H54 (cell line): Measurements from ENCODE around the gene ACR.

Source experiments
- DNase-seq: peaks from one replicate; pipeline ENCODE4 v3.0.0; 2011; ENCODE audit warnings: low spot score, mixed read lengths; ENCODE audit not compliant: insufficient read length
- FAIRE-seq: peaks from 3 replicates; lab custom pipeline; 2011; peaks lifted over from hg19 to GRCh38; lab: Jason Lieb, UNC
- POLR2A ChIP-seq: IDR thresholded peaks from 2 replicates; pipeline ENCODE4 v1.6.1; 2011; ENCODE audit warnings: low read depth, mild to moderate bottlenecking, low read length

Gene ACR

GRCh38 chr22:50716290-50717024 lies 21.5 kb upstream of the ACR start:
- FAIRE-seq: no peak

DNA sequence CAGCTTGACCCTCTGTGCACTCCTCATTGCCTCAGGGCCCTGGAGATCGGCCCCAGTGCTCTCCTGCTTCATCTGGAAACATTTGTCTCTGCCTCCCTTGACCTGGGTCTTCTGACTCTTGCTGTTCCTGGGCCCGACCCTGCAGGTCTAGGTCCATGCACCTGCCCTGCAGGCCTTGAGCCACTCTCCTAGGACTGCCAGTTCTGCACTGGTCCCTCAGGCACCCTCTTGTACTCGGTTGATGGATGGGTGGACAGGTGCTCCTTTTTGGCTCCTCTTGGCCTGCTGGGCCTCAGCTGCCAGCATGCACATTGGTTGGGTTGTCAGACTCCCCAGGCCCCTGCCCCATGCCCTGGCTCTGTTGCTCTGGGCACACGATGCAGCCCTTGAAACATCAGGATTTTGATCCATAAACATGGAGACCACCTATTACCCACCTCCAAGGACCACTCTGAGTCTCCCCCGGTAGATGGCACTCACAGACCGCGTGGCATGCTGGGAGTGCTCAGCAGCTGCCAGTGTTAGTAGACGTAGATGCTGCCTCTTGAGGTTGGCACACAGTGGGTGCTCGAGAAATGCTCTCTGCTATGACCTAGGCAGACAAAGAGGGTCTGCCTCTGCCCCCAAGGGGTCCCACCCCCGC lies 20.2 kb upstream of the ACR start:
- no peak for TF ChIP-seq POLR2A
- DNase-seq (no peak), FAIRE-seq (no peak)

More at GRCh38 chr22:50716290-50717024, 21.5 kb upstream of the ACR start:
- DNase-seq: no peak
- TF ChIP-seq POLR2A: no peak

DNA sequence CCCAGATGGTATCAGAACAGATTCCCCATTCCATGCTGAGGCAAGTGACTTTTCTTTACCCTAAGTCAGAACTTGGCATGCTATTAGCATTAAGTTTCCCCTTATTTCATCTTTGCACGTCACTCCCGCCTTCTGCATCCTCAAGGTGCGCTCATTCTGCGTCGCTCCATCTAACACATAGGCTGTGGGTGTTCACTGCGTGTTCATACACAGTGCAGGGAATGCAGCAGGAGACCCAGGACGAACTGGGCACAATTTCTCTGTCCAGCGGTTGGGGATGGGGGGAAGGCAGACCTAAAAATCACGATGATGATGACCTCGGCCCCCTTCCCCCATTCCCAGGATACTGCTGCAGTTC lies 19.7 kb upstream of the ACR start:
- no peak for TF ChIP-seq POLR2A
- no peak for FAIRE-seq

GRCh38 chr22:50719814-50720300 lies 18.1 kb upstream of the ACR start:
- DNase-seq (no peak), FAIRE-seq (no peak)
- TF ChIP-seq POLR2A: no peak

More for the DNA sequence above, 19.7 kb upstream of the ACR start:
- no peak for DNase-seq

DNA sequence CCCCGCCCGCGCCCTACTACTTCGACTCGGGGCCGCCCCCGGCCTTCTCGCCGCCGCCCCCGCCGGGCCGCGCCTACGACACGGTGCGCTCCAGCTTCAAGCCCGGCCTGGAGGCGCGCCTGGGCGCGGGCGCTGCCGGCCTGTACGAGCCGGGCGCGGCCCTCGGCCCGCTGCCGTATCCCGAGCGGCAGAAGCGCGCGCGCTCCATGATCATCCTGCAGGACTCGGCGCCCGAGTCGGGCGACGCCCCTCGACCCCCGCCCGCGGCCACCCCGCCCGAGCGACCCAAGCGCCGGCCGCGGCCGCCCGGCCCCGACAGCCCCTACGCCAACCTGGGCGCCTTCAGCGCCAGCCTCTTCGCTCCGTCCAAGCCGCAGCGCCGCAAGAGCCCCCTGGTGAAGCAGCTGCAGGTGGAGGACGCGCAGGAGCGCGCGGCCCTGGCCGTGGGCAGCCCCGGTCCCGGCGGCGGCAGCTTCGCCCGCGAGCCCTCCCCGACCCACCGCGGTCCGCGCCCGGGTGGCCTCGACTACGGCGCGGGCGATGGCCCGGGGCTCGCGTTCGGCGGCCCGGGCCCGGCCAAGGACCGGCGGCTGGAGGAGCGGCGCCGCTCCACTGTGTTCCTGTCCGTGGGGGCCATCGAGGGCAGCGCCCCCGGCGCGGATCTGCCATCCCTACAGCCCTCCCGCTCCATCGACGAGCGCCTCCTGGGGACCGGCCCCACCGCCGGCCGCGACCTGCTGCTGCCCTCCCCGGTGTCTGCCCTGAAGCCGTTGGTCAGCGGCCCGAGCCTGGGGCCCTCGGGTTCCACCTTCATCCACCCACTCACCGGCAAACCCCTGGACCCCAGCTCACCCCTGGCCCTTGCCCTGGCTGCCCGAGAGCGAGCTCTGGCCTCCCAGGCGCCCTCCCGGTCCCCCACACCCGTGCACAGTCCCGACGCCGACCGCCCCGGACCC lies 17.4 kb upstream of the ACR start:
- DNase-seq: no peak
- TF ChIP-seq POLR2A: no peak
- FAIRE-seq: no peak

- TF ChIP-seq POLR2A: no peak
- FAIRE-seq (no peak), DNase-seq (no peak)
These were observed 16.7 kb upstream of the ACR start for GRCh38 chr22:50721257-50721844.

- TF ChIP-seq POLR2A: no peak
- DNase-seq (no peak), FAIRE-seq (no peak)
These were observed 15.8 kb upstream of the ACR start for GRCh38 chr22:50722048-50722701.

DNA sequence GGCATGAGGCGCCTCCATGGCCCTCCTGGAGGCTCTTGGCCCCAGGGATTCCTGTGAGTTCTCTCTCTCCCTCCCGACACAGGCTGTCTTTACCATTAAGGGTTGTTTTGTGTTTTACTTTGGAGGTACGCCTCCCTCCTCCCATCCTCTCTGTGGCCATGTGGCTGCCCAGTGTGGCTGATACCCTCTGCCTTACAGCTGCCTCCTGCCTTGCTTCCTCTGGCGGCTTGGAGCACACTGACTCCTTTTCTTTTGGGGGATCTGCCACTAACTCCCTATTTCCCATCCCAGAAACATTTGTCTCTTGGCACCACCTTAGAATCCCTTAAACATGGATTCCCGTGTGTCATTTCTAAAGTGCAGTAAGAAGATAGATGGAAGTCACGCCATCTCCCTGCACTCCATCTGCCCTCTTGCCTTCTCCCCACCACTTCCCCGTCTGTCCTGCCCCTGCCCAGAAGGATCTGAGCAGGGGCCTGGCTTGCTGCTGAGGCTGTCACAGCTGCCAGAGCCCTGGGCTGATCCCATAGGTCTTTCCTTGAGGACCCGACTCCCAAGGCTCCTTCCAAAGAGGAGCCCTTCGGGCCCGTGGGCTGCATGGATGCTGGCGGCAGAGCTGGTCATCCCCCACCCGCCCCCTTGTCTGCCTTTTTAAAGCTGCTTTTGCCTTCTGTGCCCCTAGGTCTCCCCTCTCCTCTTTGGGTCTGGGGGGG lies 15.1 kb upstream of the ACR start:
- TF ChIP-seq POLR2A: no peak
- FAIRE-seq (no peak), DNase-seq (no peak)

DNA sequence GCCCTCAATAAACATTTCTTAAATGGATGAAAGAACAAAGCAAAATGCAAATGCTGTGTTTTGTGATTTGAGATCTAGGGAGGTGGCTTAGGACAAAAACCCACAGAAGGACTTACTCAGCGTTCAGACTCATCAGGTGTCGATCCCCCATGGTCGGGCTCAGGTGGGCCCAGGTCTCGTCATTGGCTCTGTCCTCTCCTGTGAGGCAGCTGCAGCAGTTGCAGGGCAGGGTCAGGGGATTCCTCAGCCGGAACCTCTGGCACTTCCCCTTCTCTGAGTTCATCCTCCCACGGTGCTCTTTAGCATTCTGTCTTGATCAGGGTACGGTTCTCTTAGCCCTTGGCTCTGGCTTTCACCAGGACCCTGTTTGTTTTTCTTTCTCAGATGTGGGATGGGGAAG lies 14.0 kb upstream of the ACR start:
- DNase-seq (no peak), FAIRE-seq (no peak)
- TF ChIP-seq POLR2A: no peak

- no peak for DNase-seq
- TF ChIP-seq POLR2A: no peak
- no peak for FAIRE-seq
These were observed 13.4 kb upstream of the ACR start for GRCh38 chr22:50724616-50725015.

DNA sequence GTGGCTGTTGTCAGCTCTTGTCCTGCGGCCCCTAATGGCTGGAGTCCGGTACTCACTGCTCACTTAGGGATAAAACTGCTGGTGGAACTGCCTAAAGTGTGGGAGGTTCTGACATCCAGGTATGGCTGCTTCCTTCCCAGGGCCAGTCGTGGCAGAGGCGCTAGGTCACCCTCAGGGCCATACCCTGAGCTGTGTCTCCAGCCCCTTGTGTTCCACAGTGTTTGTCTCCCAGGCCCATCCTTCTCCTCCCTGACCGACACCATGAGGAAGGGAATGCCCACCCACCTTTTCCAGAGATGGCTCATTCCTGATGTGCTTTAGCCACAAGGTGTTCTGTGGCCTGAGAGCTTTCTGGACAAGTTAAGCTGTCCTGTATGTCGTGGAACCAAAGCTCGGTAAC lies 12.4 kb upstream of the ACR start:
- DNase-seq (no peak), FAIRE-seq (no peak)

DNA sequence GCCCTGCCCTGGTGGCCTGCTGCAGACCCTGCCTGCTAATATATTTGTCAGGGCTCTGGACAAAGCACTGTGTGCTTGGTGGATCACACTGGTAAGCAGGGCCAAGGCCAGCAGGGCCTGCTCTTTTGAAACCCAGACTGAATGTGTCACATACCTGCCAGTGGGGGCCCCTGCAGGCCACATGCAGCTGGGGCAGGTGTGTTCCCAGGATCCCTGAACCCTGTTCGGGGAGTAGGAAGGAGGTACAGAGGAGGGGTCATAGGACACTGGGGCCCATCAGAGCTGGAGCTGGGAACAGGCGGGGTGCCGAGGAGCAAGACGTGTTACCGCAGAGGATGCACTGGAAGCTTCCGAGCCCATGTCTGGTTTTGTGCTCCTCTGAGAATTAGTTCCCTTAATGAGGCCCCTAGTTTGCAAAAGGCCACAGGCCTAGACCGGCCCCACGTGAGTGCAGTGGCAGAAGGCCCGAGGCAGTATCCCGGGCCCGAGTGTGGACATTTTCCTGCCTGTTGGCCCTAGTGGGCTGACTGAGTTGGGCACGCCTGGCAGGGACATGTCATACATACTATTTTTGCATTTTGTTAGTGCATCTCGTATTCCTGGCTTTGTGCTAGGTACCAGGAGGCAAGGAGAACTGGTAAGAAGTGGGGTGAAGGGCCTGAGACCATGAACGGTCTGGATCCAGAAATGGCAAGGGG lies 11.2 kb upstream of the ACR start:
- DNase-seq: no peak
- no peak for FAIRE-seq
- TF ChIP-seq POLR2A: no peak

More for the DNA sequence above, 12.4 kb upstream of the ACR start:
- TF ChIP-seq POLR2A: no peak
